Heart right ventricle (tissue), 16 donors: ENCODE data around the gene CXCR5. TPM values are rescaled to one million over a fixed set of nuclear protein-coding genes. Genes with fewer than 3 reads are reported as not detected.

ENCODE experiments used
- ATAC-seq, 8 donors: fragments of 200-7000 bp; cut with Tn5 transposase; one replicate each; pipeline ENCODE4 v1.9.1; 2020; ENCODE audit warnings: mild to moderate bottlenecking in 8 of 8, moderate library complexity in 8 of 8, moderate number of reproducible peaks in 1 of 8
- DNase-seq, 2 donors: peaks; one replicate each; pipeline ENCODE4 v3.0.0-alpha.2; 2020
- H3K27ac ChIP-seq, 10 donors: fragments of 200-600 bp; sonication (generic) in 2 of 10; one replicate each; pipeline versions ENCODE4 v1.5.0 to v1.8.0; 2020 to 2022; ENCODE audit warnings: mild to moderate bottlenecking in 3 of 10
- H3K27me3 ChIP-seq, 7 donors: fragments of 200-600 bp; one replicate each; pipeline ENCODE4 v1.8.0; 2021 to 2022; ENCODE audit warnings: mild to moderate bottlenecking in 2 of 7
- H3K36me3 ChIP-seq, 9 donors: fragments of 200-600 bp; sonication (generic) in 1 of 9; one replicate each; pipeline versions ENCODE4 v1.5.0 to v1.8.0; 2020 to 2022; ENCODE audit warnings: mild to moderate bottlenecking in 2 of 9
- H3K4me1 ChIP-seq, 9 donors: fragments of 200-600 bp; sonication (generic) in 1 of 9; one replicate each; pipeline versions ENCODE4 v1.5.0 to v1.8.0; 2020 to 2022; ENCODE audit warnings: mild to moderate bottlenecking in 4 of 9
- H3K4me3 ChIP-seq, 10 donors: fragments of 200-600 bp; sonication (generic) in 2 of 10; one replicate each; pipeline versions ENCODE4 v1.5.0 to v1.8.0; 2020 to 2022; ENCODE audit warnings: mild to moderate bottlenecking in 7 of 10, moderate library complexity in 2 of 10
- H3K9me3 ChIP-seq, 11 donors: fragments of 200-600 bp in 10 of 11; sonication (generic) in 2 of 11; one replicate each; pipeline versions ENCODE4 v1.5.0 to v1.8.0; 2013 to 2022; ENCODE audit warnings: mild to moderate bottlenecking in 2 of 11, control low read depth in 1 of 11, moderate library complexity in 1 of 11
- WGBS, 2 donors: extraction: QIAGEN DNeasy Blood & Tissue Kit; methylation state at CpG; one replicate each; pipeline ENCODE4 v1.1.7; 2013; ENCODE audit warnings: inconsistent platforms in 1 of 2; 5-methylcytosine and 5-hydroxymethylcytosine counted together
- intact Hi-C, 10 donors: fragments of 100-400 bp; cut with DNase I; formaldehyde crosslinking; loops; one replicate each; pipeline versions ENCODE4 v1.11.1 to v1.14.2; 2022
- polyA plus RNA-seq, 2 donors: library from polyadenylated mRNA; stranded (reverse); fragments of 200-250 nt; gene quantifications; one replicate each; pipeline ENCODE4 v1.2.3, GENCODE V29; 2013
- total RNA-seq, 10 donors: library from RNA; stranded (reverse); fragmentation: NEBNext Ultra II Directional in 3 of 10; extraction: Animal tissue kit (Norgen Biotek cat#: 25700) in 3 of 10; gene quantifications; one replicate each; pipeline versions ENCODE4 v1.2.1 to v1.2.4, GENCODE V29; 2021 to 2023
- TF ChIP-seq, protein P1 (sequence below), 9 donors: fragments of 200-600 bp; sonication (generic) in 2 of 9; IDR thresholded peaks; one replicate each; pipeline versions ENCODE4 v1.5.0 to v1.8.0; 2021 to 2022; ENCODE audit warnings: antibody characterized with exemption in 9 of 9, mild to moderate bottlenecking in 5 of 9, moderate library complexity in 1 of 9
- donor health status: Arrhythmogenic right ventricular cardiomyopathy.
- donor health status: ischemic (EF 13 %, LVEDD 7.1; RV severe dilation, severe dysfunction).
- donor health status: healthy with polysubstance abuse.
- donor health status: DM: no; HTN: yes; CAD: no.
- donor health status: DM: no; HTN: no; CAD: no.
- donor health status: ischemic (EF 25% LVEDD 6.9; RV normal size, moderate dysfunction).
- donor health status: ischemic (EF 25% LVEDD 5.7; RV mildly dilated, moderate dysfunction).
- donor health status: healthy.
- donor health status: DM: yes; HTN: yes; CAD: no.
- donor health status: Ischemic cardiomyopathy.
- donor health status: ischemic (EF 35%, LVEDD 5.7; RV mildly dilated, moderate dysfunction).
- donor health status: nonischemic (EF 11% LVEDD 7.7; RV severe dilation, severe dysfunction).
- donor health status: DM: yes; HTN: yes; CAD: no.
- donor health status: PGD.
- donor health status: ischemic (EF 29% LVEDD 5.4; RV normal size, mild dysfunction).
- donor health status: nonischemic (EF 23%, LVEDD 6.1; RV moderate dilation, normal function).

CXCR5 gene
- total and polyA plus RNA-seq, 12 donors, result 0.16 to 0.58 (median 0.22) TPM; not detected in 9

DNA sequence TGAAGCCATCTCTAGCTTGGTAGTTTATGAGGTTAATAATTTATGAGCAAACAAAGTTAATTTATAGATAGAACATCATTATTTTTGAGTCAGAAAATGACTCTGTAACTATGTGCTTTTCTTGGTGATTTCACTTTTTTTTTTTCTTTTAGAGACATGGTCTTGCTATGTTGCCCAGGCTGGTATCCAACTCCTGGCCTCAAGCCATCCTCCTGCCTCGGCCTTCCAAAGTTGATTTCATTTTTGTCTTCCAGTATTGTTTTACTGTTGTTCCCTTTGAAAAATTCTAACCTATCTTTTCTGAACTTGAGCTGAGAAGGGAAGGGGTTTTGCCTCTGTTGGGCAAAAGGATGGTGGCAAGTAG, 706 bp upstream of the CXCR5 start:
- Histone ChIP-seq H3K27me3 (no peaks in the 10 kb centered on the region), H3K4me1 (peaks cover 6 to 19% (median 7%) of the 10 kb centered on the region in 9 donors), H3K4me3 (no peak overlapping the region), H3K27ac (no peak overlapping the region), H3K9me3 (no peaks in the 10 kb centered on the region), H3K36me3 (no peaks in the 10 kb centered on the region)
- intact Hi-C loops, result no loop called here
- 60 to 79% methylated on average over 1 of the region's 1 CpG for WGBS, 2 donors
- TF ChIP-seq, protein P1, sequence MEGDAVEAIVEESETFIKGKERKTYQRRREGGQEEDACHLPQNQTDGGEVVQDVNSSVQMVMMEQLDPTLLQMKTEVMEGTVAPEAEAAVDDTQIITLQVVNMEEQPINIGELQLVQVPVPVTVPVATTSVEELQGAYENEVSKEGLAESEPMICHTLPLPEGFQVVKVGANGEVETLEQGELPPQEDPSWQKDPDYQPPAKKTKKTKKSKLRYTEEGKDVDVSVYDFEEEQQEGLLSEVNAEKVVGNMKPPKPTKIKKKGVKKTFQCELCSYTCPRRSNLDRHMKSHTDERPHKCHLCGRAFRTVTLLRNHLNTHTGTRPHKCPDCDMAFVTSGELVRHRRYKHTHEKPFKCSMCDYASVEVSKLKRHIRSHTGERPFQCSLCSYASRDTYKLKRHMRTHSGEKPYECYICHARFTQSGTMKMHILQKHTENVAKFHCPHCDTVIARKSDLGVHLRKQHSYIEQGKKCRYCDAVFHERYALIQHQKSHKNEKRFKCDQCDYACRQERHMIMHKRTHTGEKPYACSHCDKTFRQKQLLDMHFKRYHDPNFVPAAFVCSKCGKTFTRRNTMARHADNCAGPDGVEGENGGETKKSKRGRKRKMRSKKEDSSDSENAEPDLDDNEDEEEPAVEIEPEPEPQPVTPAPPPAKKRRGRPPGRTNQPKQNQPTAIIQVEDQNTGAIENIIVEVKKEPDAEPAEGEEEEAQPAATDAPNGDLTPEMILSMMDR (IDR thresholded peaks at IDR 0.05), result no peak
- DNase-seq (no peak), ATAC-seq (no peak)

DNA sequence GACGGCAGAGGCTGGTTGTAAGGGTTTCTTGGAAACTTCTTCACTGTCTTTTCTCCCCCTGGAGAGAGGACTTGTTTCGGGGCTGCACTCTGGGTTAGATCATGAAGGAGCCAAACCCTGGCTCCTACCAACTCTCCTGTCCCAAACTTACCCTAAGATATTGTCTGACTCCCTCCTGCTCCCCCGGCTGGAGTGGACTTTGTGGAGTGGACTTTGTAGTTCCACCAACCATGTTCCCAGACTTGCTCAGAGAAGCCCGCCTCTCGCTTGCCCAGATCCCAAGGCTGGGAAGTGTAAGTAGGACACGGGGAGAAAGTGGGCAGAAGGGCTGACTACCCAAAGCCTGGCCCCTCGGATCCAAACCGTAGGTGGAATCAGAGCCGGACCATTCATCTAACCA, 1.2 kb downstream of the CXCR5 start:
- Histone ChIP-seq H3K27ac (no peak overlapping the region), H3K36me3 (no peaks in the 10 kb centered on the region), H3K4me1 (peaks cover 10 to 29% (median 24%) of the 10 kb centered on the region in 9 donors), H3K27me3 (no peaks in the 10 kb centered on the region), H3K9me3 (no peaks in the 10 kb centered on the region), H3K4me3 (no peak overlapping the region)
- TF ChIP-seq, protein P1 (IDR thresholded peaks at IDR 0.05), result no peak
- intact Hi-C loops, result no loop called here
- ATAC-seq, result no peak
- DNase-seq, result no peak
- WGBS, 2 donors, result 91 to 92% methylated on average over 9 of the region's 9 CpGs

GRCh38 chr11:118885319-118885718, 1.6 kb downstream of the CXCR5 start:
- no peaks in the 10 kb centered on the region for H3K27me3 ChIP-seq
- H3K9me3 ChIP-seq, result no peaks in the 10 kb centered on the region
- intact Hi-C loops, result no loop called here
- no peak for ATAC-seq
- no peak overlapping the region for H3K4me3 ChIP-seq
- WGBS, 2 donors, result 90 to 92% methylated on average over 12 of the region's 12 CpGs
- TF ChIP-seq, protein P1 (IDR thresholded peaks at IDR 0.05), result no peak
- DNase-seq, result no peak
- no peak overlapping the region for H3K27ac ChIP-seq
- no peaks in the 10 kb centered on the region for H3K36me3 ChIP-seq
- H3K4me1 ChIP-seq, result peaks cover 13 to 33% (median 28%) of the 10 kb centered on the region in 9 donors

- no peak overlapping the region for H3K27ac ChIP-seq
- DNase-seq, result no peak
- peaks cover 13 to 34% (median 28%) of the 10 kb centered on the region in 9 donors for H3K4me1 ChIP-seq
These were observed 2.3 kb downstream of the CXCR5 start for GRCh38 chr11:118885831-118886565.

More at GRCh38 chr11:118885831-118886565, 2.3 kb downstream of the CXCR5 start:
- intact Hi-C loops, result no loop called here
- Histone ChIP-seq H3K9me3 (no peaks in the 10 kb centered on the region), H3K4me3 (no peak overlapping the region), H3K36me3 (no peaks in the 10 kb centered on the region), H3K27me3 (no peaks in the 10 kb centered on the region)
- ATAC-seq, result no peak
- WGBS, 2 donors, result 80 to 81% methylated on average over 12 of the region's 12 CpGs
- TF ChIP-seq, protein P1 (IDR thresholded peaks at IDR 0.05), result no peak
